HepG2 (cell line): ENCODE data around the gene QRSL1. TPM values are rescaled to one million over a fixed set of nuclear protein-coding genes. Genes with fewer than 3 reads are reported as not detected.

Experiments
- ATAC-seq: fragments of 200-7000 bp; cut with Tn5 transposase; 3 replicates; pipeline ENCODE4 v1.9.1; 2020; ENCODE audit warnings: mild to moderate bottlenecking, moderate library complexity
- BruUV-seq: library from RNA; stranded (reverse); fragments of 400-500 nt; replicated peaks from 2 replicates; lab custom pipeline; 2021; lab: Mats Ljungman, UMichigan
- CTCF ChIA-PET: fragments of 300-600 bp; formaldehyde crosslinking; extraction: SDS; loops from one replicate; lab custom pipeline; 2021; ENCODE audit warnings: low total read pairs, inconsistent platforms, low intra/inter-chr PET ratio; lab: Yijun Ruan, JAX
- POLR2A ChIA-PET: fragments of 350-600 bp; sonication (Branson Sonifier 250); formaldehyde crosslinking; loops from one replicate; lab custom pipeline; 2020; ENCODE audit warnings: antibody characterized with exemption, inconsistent platforms; lab: Yijun Ruan, JAX
- DNase-seq: peaks from one replicate; pipeline ENCODE4 v3.0.0-alpha.2; 2015; ENCODE audit warnings: low spot score
- FAIRE-seq: peaks from 3 replicates; lab custom pipeline; 2011; peaks lifted over from hg19 to GRCh38; lab: Jason Lieb, UNC
- H2AFZ ChIP-seq: one replicate; pipeline ENCODE4 v1.6.1; 2011; ENCODE audit warnings: low read length, inconsistent platforms
- H3K27ac ChIP-seq: fragments of 300-600 bp; 3 replicates; pipeline ENCODE4 v1.8.0; 2011; ENCODE audit warnings: mixed run types, mild to moderate bottlenecking, mixed read lengths, low read length, inconsistent platforms; ENCODE audit not compliant: insufficient read depth; ENCODE audit errors: extremely low read length
- H3K27me3 ChIP-seq, 2 experiments: fragments of 200-600 bp in 1 of 2; 2 replicates in 1 of 2; 3 replicates in 1 of 2; pipeline versions ENCODE4 v1.6.0 to v1.8.0; 2011; ENCODE audit warnings: low read length in 2 of 2, mild to moderate bottlenecking in 2 of 2, moderate library complexity in 2 of 2, inconsistent platforms in 1 of 2; ENCODE audit not compliant: insufficient read depth in 2 of 2, control insufficient read depth in 1 of 2
- H3K36me3 ChIP-seq, 2 experiments: fragments of 200-600 bp in 1 of 2; replicated peaks in 1 of 2; 2 replicates in 1 of 2; 3 replicates in 1 of 2; pipeline versions ENCODE4 v1.5.1 to v1.8.0; 2011; ENCODE audit warnings: low read length in 2 of 2, inconsistent platforms in 1 of 2; ENCODE audit not compliant: insufficient read depth in 2 of 2, control insufficient read depth in 1 of 2
- H3K4me1 ChIP-seq: 2 replicates; pipeline ENCODE4 v1.5.1; 2012; ENCODE audit warnings: low read length, inconsistent platforms; ENCODE audit not compliant: insufficient read depth
- H3K4me2 ChIP-seq: 2 replicates; pipeline ENCODE4 v1.6.0; 2011; ENCODE audit warnings: low read depth, low read length, inconsistent platforms
- H3K4me3 ChIP-seq, 3 experiments: fragments of 200-600 bp in 1 of 3; sonication (generic), shearing (Covaris generic) in 1 of 3; replicated peaks in 1 of 3; 2 replicates each; pipeline ENCODE4 v1.5.1; 2011 to 2016; ENCODE audit warnings: low read length in 3 of 3, inconsistent platforms in 2 of 3, low read depth in 2 of 3, mild to moderate bottlenecking in 2 of 3, control low read depth in 1 of 3, mixed read lengths in 1 of 3; ENCODE audit not compliant: insufficient read depth in 1 of 3
- H3K79me2 ChIP-seq: one replicate; pipeline ENCODE4 v1.6.1; 2011; ENCODE audit warnings: low read length, inconsistent platforms; ENCODE audit not compliant: insufficient read depth
- H3K9ac ChIP-seq: 2 replicates; pipeline ENCODE4 v1.6.0; 2011; ENCODE audit warnings: mild to moderate bottlenecking, low read depth, low read length, inconsistent platforms; ENCODE audit not compliant: insufficient read depth
- H3K9me3 ChIP-seq: 2 replicates; pipeline ENCODE4 v1.5.1; 2012; ENCODE audit warnings: mild to moderate bottlenecking, low read length
- H4K20me1 ChIP-seq: 2 replicates; pipeline ENCODE4 v1.6.0; 2011; ENCODE audit warnings: inconsistent platforms, mild to moderate bottlenecking, low read length, moderate library complexity; ENCODE audit not compliant: insufficient read depth
- ATAD3A ChIP-seq: sonication (generic); formaldehyde crosslinking; IDR thresholded peaks from 2 replicates; pipeline ENCODE4 v1.4.0; 2020; ENCODE audit warnings: missing genetic modification reagents
- ATF7-NPFF ChIP-seq: sonication (generic); formaldehyde crosslinking; IDR thresholded peaks from 2 replicates; pipeline ENCODE4 v1.8.1; 2023; ENCODE audit warnings: mild to moderate bottlenecking, low read depth, missing genetic modification reagents, moderate library complexity
- ATM ChIP-seq: fragments of 450-650 bp; IDR thresholded peaks from 2 replicates; pipeline ENCODE4 v1.7.1; 2017; ENCODE audit warnings: mild to moderate bottlenecking, borderline replicate concordance
- CEBPG ChIP-seq: IDR thresholded peaks from 2 replicates; pipeline ENCODE4 v1.6.1; 2016
- CENPX ChIP-seq: sonication (generic); formaldehyde crosslinking; IDR thresholded peaks from 2 replicates; pipeline ENCODE4 v1.9.0; 2021; ENCODE audit warnings: mild to moderate bottlenecking, missing genetic modification reagents, moderate library complexity
- CSRNP1 ChIP-seq: sonication (generic); formaldehyde crosslinking; IDR thresholded peaks from 2 replicates; pipeline ENCODE4 v1.8.1; 2023; ENCODE audit warnings: mild to moderate bottlenecking, missing genetic modification reagents
- FOXA1 ChIP-seq, 2 experiments: fragments of 450-650 bp in 1 of 2; sonication (generic) in 1 of 2; formaldehyde crosslinking in 1 of 2; IDR thresholded peaks; 2 replicates each; pipeline versions ENCODE4 v1.4.0 to v1.6.1; 2016 to 2020; ENCODE audit warnings: missing genetic modification reagents in 1 of 2
- FOXA3 ChIP-seq: IDR thresholded peaks from 2 replicates; pipeline ENCODE4 v1.6.1; 2016; ENCODE audit warnings: missing genetic modification reagents, missing compliant biosample characterization
- FOXP1 ChIP-seq, 2 experiments: fragments of 450-650 bp in 1 of 2; IDR thresholded peaks; 2 replicates each; pipeline ENCODE4 v1.6.1; 2017 to 2018; ENCODE audit warnings: antibody characterized with exemption in 1 of 2
- GTF3A ChIP-seq: sonication (generic); formaldehyde crosslinking; conservative IDR thresholded peaks from 2 replicates; pipeline ENCODE4 v1.4.0; 2020; ENCODE audit warnings: mild to moderate bottlenecking, missing genetic modification reagents
- KAT7 ChIP-seq: IDR thresholded peaks from 2 replicates; pipeline ENCODE4 v1.6.1; 2018; ENCODE audit warnings: borderline replicate concordance, missing compliant biosample characterization
- KMT2B ChIP-seq: IDR thresholded peaks from 2 replicates; pipeline ENCODE4 v1.6.1; 2016; ENCODE audit warnings: missing genetic modification reagents, missing compliant biosample characterization
- MEIS2 ChIP-seq: sonication (generic); formaldehyde crosslinking; IDR thresholded peaks from 2 replicates; pipeline ENCODE4 v1.9.0; 2021; ENCODE audit warnings: mild to moderate bottlenecking, missing genetic modification reagents
- NKX3-1 ChIP-seq: sonication (generic); formaldehyde crosslinking; IDR thresholded peaks from 2 replicates; pipeline ENCODE4 v1.5.0; 2020; ENCODE audit warnings: missing genetic modification reagents
- NR2F1 ChIP-seq, 2 experiments: fragments of 450-650 bp in 1 of 2; formaldehyde crosslinking in 1 of 2; IDR thresholded peaks; 2 replicates each; pipeline versions ENCODE4 v1.5.0 to v1.6.1; 2016 to 2020; ENCODE audit warnings: mild to moderate bottlenecking in 1 of 2, missing compliant biosample characterization in 1 of 2, missing genetic modification reagents in 1 of 2, moderate library complexity in 1 of 2
- POLR2AphosphoS5 ChIP-seq: IDR thresholded peaks from 2 replicates; pipeline ENCODE4 v1.6.1; 2012; ENCODE audit warnings: low read depth, low read length
- RARA ChIP-seq: IDR thresholded peaks from 2 replicates; pipeline ENCODE4 v1.6.1; 2016; ENCODE audit warnings: missing genetic modification reagents, missing compliant biosample characterization
- RFXANK ChIP-seq: IDR thresholded peaks from 2 replicates; pipeline ENCODE4 v1.6.1; 2016
- SP1 ChIP-seq, 2 experiments: fragments of 450-650 bp in 1 of 2; sonication (generic) in 1 of 2; formaldehyde crosslinking in 1 of 2; IDR thresholded peaks; 2 replicates each; pipeline versions ENCODE4 v1.4.0 to v1.6.1; 2016 to 2020; ENCODE audit warnings: missing genetic modification reagents in 1 of 2
- ZBTB2 ChIP-seq: sonication (generic); formaldehyde crosslinking; IDR thresholded peaks from 2 replicates; pipeline ENCODE4 v1.8.0; 2022; ENCODE audit warnings: low read depth, missing genetic modification reagents
- ZFP36L1 ChIP-seq: sonication (generic); formaldehyde crosslinking; IDR thresholded peaks from 2 replicates; pipeline ENCODE4 v1.8.0; 2022; ENCODE audit warnings: mild to moderate bottlenecking, missing genetic modification reagents, moderate library complexity
- ZNF441 ChIP-seq: sonication (generic); formaldehyde crosslinking; IDR thresholded peaks from 2 replicates; pipeline ENCODE4 v1.7.0; 2021; ENCODE audit warnings: missing genetic modification reagents, borderline replicate concordance
- ZNF510 ChIP-seq: sonication (generic); formaldehyde crosslinking; IDR thresholded peaks from 2 replicates; pipeline ENCODE4 v1.4.0; 2020; ENCODE audit warnings: low read depth, mild to moderate bottlenecking, missing genetic modification reagents
- ZSCAN31 ChIP-seq: sonication (generic); formaldehyde crosslinking; IDR thresholded peaks from 2 replicates; pipeline ENCODE4 v1.5.0; 2020; ENCODE audit warnings: low read depth, mild to moderate bottlenecking, missing genetic modification reagents
- WGBS: methylation state at CpG from one replicate; pipeline ENCODE4 v1.1.6; 2017; ENCODE audit warnings: low lambda C conversion rate; 5-methylcytosine and 5-hydroxymethylcytosine counted together
- in situ Hi-C: cut with HindIII; loops from 2 replicates; pipeline ENCODE4 v1.10.0; 2017; ENCODE audit warnings: low pct_unique_long_range_greater_than_20kb; ENCODE audit not compliant: extremely low pct_ligation_motif_present
- intact Hi-C: fragments of 100-400 bp; cut with micrococcal nuclease; formaldehyde crosslinking; loops from one replicate; pipeline ENCODE4 v1.10.0; 2022; ENCODE audit not compliant: unreplicated experiment
- polyA plus RNA-seq, 8 experiments: library from polyadenylated mRNA; depleted of rRNA in 3 of 8; stranded (reverse) in 7 of 8; unstranded in 1 of 8; fragments of >200 nt; fragmentation: Illumina TruSeq in 4 of 8; extraction: Trizol in 4 of 8; gene quantifications; 2 replicates each; pipeline versions ENCODE4 v1.2.1 to v1.2.3, GENCODE V29; 2011 to 2016; ENCODE audit warnings: low read depth in 4 of 8, missing spikeins in 1 of 8, mixed read lengths in 1 of 8; ENCODE audit not compliant: insufficient read depth in 1 of 8
- total RNA-seq, 5 experiments: library from RNA; depleted of rRNA; stranded (reverse); fragments of >200 nt; fragmentation: Illumina TruSeq; extraction: Trizol; gene quantifications; 2 replicates each; pipeline ENCODE4 v1.2.3, GENCODE V29; 2016; ENCODE audit warnings: low read depth in 1 of 5
- TF ChIP-seq, protein P1 (sequence below): sonication (generic); formaldehyde crosslinking; IDR thresholded peaks from 2 replicates; pipeline ENCODE4 v1.5.0; 2020; ENCODE audit warnings: missing genetic modification reagents

QRSL1 gene
- total and polyA plus RNA-seq, 2 of the 13 experiments (the other 11 are each of a cell fraction or from before 2014, with no cell fraction given), result 8.2 to 22.3 TPM

GRCh38 chr6:106617857-106618256 is 11.5 kb upstream of the QRSL1 start:
- Histone ChIP-seq H3K4me1 (peaks cover 58% of the 10 kb centered on the region), H3K36me3 (no peaks in the 10 kb centered on the region; a peak in 1 of 5 replicates), H3K4me2 (no peak overlapping the region), H3K9me3 (peaks cover 6% of the 10 kb centered on the region), H3K4me3 (no peak overlapping the region), H3K27ac (no peak overlapping the region), H3K27me3 (no peaks in the 10 kb centered on the region), H2AFZ (no peak overlapping the region), H3K79me2 (no peaks in the 10 kb centered on the region), H4K20me1 (no peaks in the 10 kb centered on the region), H3K9ac (no peak overlapping the region)
- no peak for FAIRE-seq
- in situ Hi-C loops (no loop called here), intact Hi-C loops (no loop called here)
- no peak for ATAC-seq
- 94% methylated on average over 1 of the region's 1 CpG for WGBS
- DNase-seq, result no peak
- BruUV-seq, result no TSS peak
- POLR2A ChIA-PET, result no interaction called here
- CTCF ChIA-PET, result no interaction called here
- TF ChIP-seq RFXANK (CRISPR knock-in tag), result no peak
- TF ChIP-seq ZSCAN31 (CRISPR knock-in tag), result no peak
- peak; percentile 54; the same call in 1 of the 2 replicates for TF ChIP-seq FOXA3
- no peak for TF ChIP-seq KMT2B (CRISPR knock-in tag)
- TF ChIP-seq FOXA1 (IDR thresholded peaks at IDR 0.05), result no peak
- TF ChIP-seq FOXA1 (CRISPR knock-in tag; IDR thresholded peaks at IDR 0.05), result peak; percentile 53
- no peak for TF ChIP-seq ZBTB2 (CRISPR knock-in tag)
- no peak for TF ChIP-seq ATAD3A (CRISPR knock-in tag)
- TF ChIP-seq, protein P1, sequence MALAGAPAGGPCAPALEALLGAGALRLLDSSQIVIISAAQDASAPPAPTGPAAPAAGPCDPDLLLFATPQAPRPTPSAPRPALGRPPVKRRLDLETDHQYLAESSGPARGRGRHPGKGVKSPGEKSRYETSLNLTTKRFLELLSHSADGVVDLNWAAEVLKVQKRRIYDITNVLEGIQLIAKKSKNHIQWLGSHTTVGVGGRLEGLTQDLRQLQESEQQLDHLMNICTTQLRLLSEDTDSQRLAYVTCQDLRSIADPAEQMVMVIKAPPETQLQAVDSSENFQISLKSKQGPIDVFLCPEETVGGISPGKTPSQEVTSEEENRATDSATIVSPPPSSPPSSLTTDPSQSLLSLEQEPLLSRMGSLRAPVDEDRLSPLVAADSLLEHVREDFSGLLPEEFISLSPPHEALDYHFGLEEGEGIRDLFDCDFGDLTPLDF, result no peak
- no peak for TF ChIP-seq SP1 (IDR thresholded peaks at IDR 0.05)
- no peak for TF ChIP-seq SP1 (CRISPR knock-in tag; IDR thresholded peaks at IDR 0.05)
- TF ChIP-seq CSRNP1 (CRISPR knock-in tag), result no peak
- TF ChIP-seq CENPX (CRISPR knock-in tag), result no peak
- TF ChIP-seq POLR2AphosphoS5, result no peak
- TF ChIP-seq RARA (CRISPR knock-in tag), result peak; percentile 57; the same call in 1 of the 2 replicates
- no peak for TF ChIP-seq KAT7 (CRISPR knock-in tag)
- no peak for TF ChIP-seq FOXP1 (IDR thresholded peaks at IDR 0.05)
- 0 out of 2 replicates have a peak, but pooled peaks have one; percentile 8 for TF ChIP-seq FOXP1 (CRISPR knock-in tag; IDR thresholded peaks at IDR 0.05)
- no peak for TF ChIP-seq MEIS2
- no peak for TF ChIP-seq NR2F1 (CRISPR knock-in tag; IDR thresholded peaks at IDR 0.05)
- TF ChIP-seq ZNF441, result no peak
- TF ChIP-seq ATF7-NPFF, result no peak
- no peak for TF ChIP-seq GTF3A (CRISPR knock-in tag)
- no peak for TF ChIP-seq ZNF510
- no peak for TF ChIP-seq CEBPG (CRISPR knock-in tag)
- TF ChIP-seq ATM, result no peak
- no peak for TF ChIP-seq ZFP36L1 (CRISPR knock-in tag)
- no peak for TF ChIP-seq NKX3-1 (CRISPR knock-in tag)
